GM21367 (cell line): ENCODE results near the gene STK10.

Source experiments
- ATAC-seq: cut with Tn5 transposase; IDR thresholded peaks from one replicate; pipeline ENCODE4 v1.9.1; 2021; ENCODE audit not compliant: unreplicated experiment

STK10 gene

GRCh38 chr5:172189693-172190296 is 1.8 kb upstream of the STK10 start:
- ATAC-seq, result no peak

- ATAC-seq, result no peak
Measured at GRCh38 chr5:172188893-172189692, 1.1 kb upstream of the STK10 start.

- ATAC-seq, result peak; percentile 20
Measured at GRCh38 chr5:172187118-172188032, 649 bp downstream of the STK10 start.

GRCh38 chr5:172186114-172186695 is 1.8 kb downstream of the STK10 start:
- no peak for ATAC-seq

- no peak for ATAC-seq
Measured at GRCh38 chr5:172185096-172185461, 2.9 kb downstream of the STK10 start.

GRCh38 chr5:172183881-172184280 is 4.1 kb downstream of the STK10 start:
- ATAC-seq, result no peak

- ATAC-seq, result no peak
Measured at GRCh38 chr5:172182291-172182690, 5.7 kb downstream of the STK10 start.

- ATAC-seq, result no peak
Measured at GRCh38 chr5:172180936-172181335, 7.1 kb downstream of the STK10 start.

- no peak for ATAC-seq
Measured at GRCh38 chr5:172178991-172179989, 8.7 kb downstream of the STK10 start.

- no peak for ATAC-seq
Measured at GRCh38 chr5:172178301-172178987, 9.6 kb downstream of the STK10 start.

- ATAC-seq, result no peak
Measured at GRCh38 chr5:172177176-172177575, 10.8 kb downstream of the STK10 start.

- ATAC-seq, result peak; percentile 41
Measured at GRCh38 chr5:172175263-172175719, 12.7 kb downstream of the STK10 start.

GRCh38 chr5:172173564-172174153 is 14.4 kb downstream of the STK10 start:
- no peak for ATAC-seq

- no peak for ATAC-seq
Measured at GRCh38 chr5:172172912-172173563, 15.0 kb downstream of the STK10 start.

- no peak for ATAC-seq
Measured at GRCh38 chr5:172171118-172171517, 16.9 kb downstream of the STK10 start.

GRCh38 chr5:172170251-172170701 is 17.7 kb downstream of the STK10 start:
- ATAC-seq, result no peak

GRCh38 chr5:172169216-172169615 is 18.8 kb downstream of the STK10 start:
- ATAC-seq, result no peak

GRCh38 chr5:172168311-172168710 is 19.7 kb downstream of the STK10 start:
- ATAC-seq, result no peak
